HEK293 (cell line): Measurements from ENCODE around the gene OVOL2.

Experiments used
- CTCF ChIA-PET: fragments of 350-600 bp; formaldehyde crosslinking; extraction: SDS; loops from one replicate; lab custom pipeline; 2021; ENCODE audit warnings: antibody characterized with exemption; lab: Yijun Ruan, JAX
- POLR2A ChIA-PET: fragments of 300-600 bp; formaldehyde crosslinking; extraction: SDS; loops from one replicate; lab custom pipeline; 2020; ENCODE audit warnings: antibody characterized with exemption, inconsistent platforms; lab: Yijun Ruan, JAX
- H3K27ac ChIP-seq: fragments of 200-500 bp; sonication (Bioruptor generic); 2 replicates; pipeline ENCODE4 v1.5.1; 2014; ENCODE audit warnings: low read depth, low read length, control low read depth, inconsistent platforms; ENCODE audit errors: extremely low read depth
- H3K36me3 ChIP-seq, 2 experiments: fragments of 200-500 bp in 1 of 2; sonication (Bioruptor generic) in 1 of 2; 1 replicate in 1 of 2; 2 replicates in 1 of 2; pipeline ENCODE4 v1.5.1; 2014 to 2017; ENCODE audit warnings: inconsistent platforms in 2 of 2, low read length in 2 of 2; ENCODE audit not compliant: control insufficient read depth in 2 of 2, insufficient read depth in 1 of 2
- H3K4me1 ChIP-seq: fragments of 200-500 bp; sonication (Bioruptor generic); 2 replicates; pipeline ENCODE4 v1.5.1; 2014; ENCODE audit warnings: mild to moderate bottlenecking, low read length, inconsistent platforms; ENCODE audit not compliant: control insufficient read depth, insufficient read depth
- H3K4me3 ChIP-seq: 2 replicates; pipeline ENCODE4 v1.5.1; 2011; ENCODE audit warnings: low read depth, mild to moderate bottlenecking, control low read depth, low read length, moderate library complexity
- H3K9me3 ChIP-seq: fragments of 200-500 bp; sonication (Bioruptor generic); 2 replicates; pipeline ENCODE4 v1.5.1; 2014; ENCODE audit warnings: low read depth, low read length, inconsistent platforms; ENCODE audit not compliant: control insufficient read depth, insufficient read depth
- BCL11A ChIP-seq: fragments of 450-650 bp; formaldehyde crosslinking; IDR thresholded peaks from 2 replicates; pipeline ENCODE4 v1.5.1; 2016; ENCODE audit warnings: low read depth, missing biosample characterization, missing genetic modification characterization
- KLF1 ChIP-seq: fragments of 450-650 bp; formaldehyde crosslinking; IDR thresholded peaks from 2 replicates; pipeline ENCODE4 v1.5.1; 2016; ENCODE audit warnings: missing biosample characterization, missing genetic modification characterization
- REST ChIP-seq: fragments of 450-650 bp; formaldehyde crosslinking; IDR thresholded peaks from 2 replicates; pipeline ENCODE4 v1.5.1; 2016; ENCODE audit warnings: missing biosample characterization, missing genetic modification characterization
- TCF7L2 ChIP-seq: IDR thresholded peaks from 2 replicates; pipeline ENCODE4 v1.6.1; 2011; ENCODE audit warnings: low read depth, mild to moderate bottlenecking, inconsistent platforms, low read length, moderate library complexity, borderline replicate concordance
- ZBTB1 ChIP-seq: fragments of 450-650 bp; formaldehyde crosslinking; IDR thresholded peaks from 2 replicates; pipeline ENCODE4 v1.5.1; 2016; ENCODE audit warnings: missing biosample characterization, missing genetic modification characterization
- ZEB2 ChIP-seq: fragments of 450-650 bp; formaldehyde crosslinking; IDR thresholded peaks from 2 replicates; pipeline ENCODE4 v1.5.1; 2016; ENCODE audit warnings: missing biosample characterization, missing genetic modification characterization
- ZFHX2 ChIP-seq: fragments of 450-650 bp; formaldehyde crosslinking; conservative IDR thresholded peaks from 2 replicates; pipeline ENCODE4 v1.5.1; 2016; ENCODE audit warnings: missing biosample characterization, missing genetic modification characterization
- ZNF148 ChIP-seq: fragments of 450-650 bp; formaldehyde crosslinking; IDR thresholded peaks from 2 replicates; pipeline ENCODE4 v1.5.0; 2017; ENCODE audit warnings: missing biosample characterization, missing genetic modification characterization, borderline replicate concordance
- ZNF221 ChIP-seq: fragments of 450-650 bp; formaldehyde crosslinking; IDR thresholded peaks from 2 replicates; pipeline ENCODE4 v1.5.1; 2017; ENCODE audit warnings: missing biosample characterization, missing genetic modification characterization, borderline replicate concordance
- ZNF280C ChIP-seq: fragments of 450-650 bp; formaldehyde crosslinking; IDR thresholded peaks from 2 replicates; pipeline ENCODE4 v1.5.1; 2016; ENCODE audit warnings: missing biosample characterization, missing genetic modification characterization
- ZNF391 ChIP-seq: fragments of 450-650 bp; formaldehyde crosslinking; IDR thresholded peaks from 2 replicates; pipeline ENCODE4 v1.5.1; 2016; ENCODE audit warnings: low read depth, missing biosample characterization, missing genetic modification characterization, borderline replicate concordance
- ZNF449 ChIP-seq: fragments of 450-650 bp; formaldehyde crosslinking; IDR thresholded peaks from 2 replicates; pipeline ENCODE4 v1.5.1; 2017; ENCODE audit warnings: missing biosample characterization, mild to moderate bottlenecking, missing genetic modification characterization, moderate library complexity
- ZNF510 ChIP-seq: fragments of 450-650 bp; formaldehyde crosslinking; IDR thresholded peaks from 2 replicates; pipeline ENCODE4 v1.5.1; 2018; ENCODE audit warnings: mild to moderate bottlenecking, missing genetic modification characterization, missing biosample characterization; ENCODE audit not compliant: insufficient replicate concordance
- ZNF548 ChIP-seq: fragments of 450-650 bp; formaldehyde crosslinking; IDR thresholded peaks from 2 replicates; pipeline ENCODE4 v1.5.1; 2016; ENCODE audit warnings: missing biosample characterization, missing genetic modification characterization
- ZNF596 ChIP-seq: fragments of 450-650 bp; IDR thresholded peaks from 2 replicates; pipeline ENCODE4 v1.5.0; 2018; ENCODE audit warnings: missing biosample characterization, mild to moderate bottlenecking, missing genetic modification characterization, moderate library complexity
- ZNF701 ChIP-seq: fragments of 450-650 bp; formaldehyde crosslinking; IDR thresholded peaks from 2 replicates; pipeline ENCODE4 v1.5.1; 2016; ENCODE audit warnings: missing biosample characterization, missing genetic modification characterization
- ZNF776 ChIP-seq: fragments of 450-650 bp; formaldehyde crosslinking; IDR thresholded peaks from 2 replicates; pipeline ENCODE4 v1.5.0; 2017; ENCODE audit warnings: missing biosample characterization, missing genetic modification characterization, borderline replicate concordance
- ZNF785 ChIP-seq: fragments of 450-650 bp; formaldehyde crosslinking; IDR thresholded peaks from 2 replicates; pipeline ENCODE4 v1.5.1; 2016; ENCODE audit warnings: missing biosample characterization, missing genetic modification characterization
- ZNF791 ChIP-seq: fragments of 450-650 bp; formaldehyde crosslinking; IDR thresholded peaks from 2 replicates; pipeline ENCODE4 v1.5.1; 2016; ENCODE audit warnings: missing biosample characterization, missing genetic modification characterization
- ZNF837 ChIP-seq: fragments of 450-650 bp; formaldehyde crosslinking; IDR thresholded peaks from 2 replicates; pipeline ENCODE4 v1.5.1; 2016; ENCODE audit warnings: missing biosample characterization, missing genetic modification characterization

The OVOL2 gene

GRCh38 chr20:17998446-17998845 is 59.3 kb downstream of the OVOL2 start:
- no peak for TF ChIP-seq ZFHX2
- TF ChIP-seq ZNF280C (tag by site-specific recombination) = no peak
- no peak for TF ChIP-seq ZNF510 (tag by site-specific recombination)
- TF ChIP-seq ZNF221 (tag by site-specific recombination) = no peak
- no peak for TF ChIP-seq ZNF391 (tag by site-specific recombination)
- TF ChIP-seq ZNF548 (tag by site-specific recombination) = no peak
- TF ChIP-seq ZNF791 (tag by site-specific recombination) = no peak
- no peak for TF ChIP-seq ZNF596 (tag by site-specific recombination)
- no peak for TF ChIP-seq REST
- no peak for TF ChIP-seq ZBTB1
- TF ChIP-seq ZNF701 (tag by site-specific recombination) = no peak
- TF ChIP-seq KLF1 = no peak
- TF ChIP-seq ZNF785 (tag by site-specific recombination) = no peak
- TF ChIP-seq ZNF148 (tag by site-specific recombination) = no peak
- TF ChIP-seq, all 188 proteins: peak for 0
- Histone ChIP-seq H3K9me3 (no peaks in the 10 kb centered on the region), H3K4me3 (no peak overlapping the region), H3K36me3 (no peaks in the 10 kb centered on the region), H3K27ac (no peak overlapping the region), H3K4me1 (no peaks in the 10 kb centered on the region)
- POLR2A ChIA-PET = no interaction called here
- CTCF ChIA-PET = interaction anchor here (0.6 to 1.2 kb wide), 5 partner anchors 25 to 1173 kb away, joined by 3 to 6 read pairs (median 4); no protein-coding TSS in a partner anchor

GRCh38 chr20:17995967-17996819 is 61.5 kb downstream of the OVOL2 start:
- ChIA-PET POLR2A (no interaction called here), CTCF (interaction anchor here (0.5 to 2.1 kb wide), 29 partner anchors 8 to 551 kb away, joined by 3 to 7 read pairs (median 3); partner anchors contain the start of gene BFSP1)
- H3K4me1 ChIP-seq = no peaks in the 10 kb centered on the region
- peaks cover 0 to 2% of the 10 kb centered on the region in 2 experiments; a peak in 1 of 3 replicates for H3K36me3 ChIP-seq
- H3K9me3 ChIP-seq = no peaks in the 10 kb centered on the region
- H3K27ac ChIP-seq = no peak overlapping the region
- H3K4me3 ChIP-seq = no peak overlapping the region
- no peak for TF ChIP-seq ZNF776 (tag by site-specific recombination)
- TF ChIP-seq ZNF148 (tag by site-specific recombination) = no peak
- TF ChIP-seq ZNF449 (tag by site-specific recombination) = no peak
- TF ChIP-seq ZEB2 (tag by site-specific recombination) = no peak
- TF ChIP-seq ZNF837 (tag by site-specific recombination) = no peak
- TF ChIP-seq BCL11A (tag by site-specific recombination) = no peak
- TF ChIP-seq TCF7L2 = no peak
